Loucy (cell line): ENCODE measurements around the gene CYB561A3.

Experiments used
- H2AFZ ChIP-seq: fragments of 200-600 bp; sonication (generic); 2 replicates; pipeline ENCODE4 v1.6.0; 2016; ENCODE audit warnings: antibody characterized with exemption, mild to moderate bottlenecking, low read length, moderate library complexity
- H3F3A ChIP-seq: fragments of 200-600 bp; 2 replicates; pipeline ENCODE4 v1.6.0; 2016; ENCODE audit warnings: antibody characterized with exemption, low read depth, mild to moderate bottlenecking
- H3K27me3 ChIP-seq: fragments of 200-600 bp; sonication (generic); 2 replicates; pipeline ENCODE4 v1.6.1; 2014; ENCODE audit warnings: low read length, mild to moderate bottlenecking; ENCODE audit not compliant: insufficient read depth, poor library complexity, severe bottlenecking
- H3K36me3 ChIP-seq: fragments of 200-600 bp; sonication (generic); 2 replicates; pipeline ENCODE4 v1.6.1; 2016; ENCODE audit warnings: low read length; ENCODE audit not compliant: insufficient read depth
- H3K4me1 ChIP-seq: fragments of 200-600 bp; sonication (generic); 2 replicates; pipeline ENCODE4 v1.5.1; 2014; ENCODE audit warnings: low read length, mild to moderate bottlenecking; ENCODE audit not compliant: insufficient read depth, poor library complexity, severe bottlenecking
- H3K4me2 ChIP-seq: fragments of 200-600 bp; sonication (generic); 2 replicates; pipeline ENCODE4 v1.6.0; 2014; ENCODE audit warnings: antibody characterized with exemption, low read length, low read depth, mild to moderate bottlenecking; ENCODE audit not compliant: poor library complexity, severe bottlenecking
- H3K4me3 ChIP-seq: fragments of 200-600 bp; sonication (generic); 2 replicates; pipeline ENCODE4 v1.5.1; 2014; ENCODE audit warnings: low read length, mild to moderate bottlenecking, mixed read lengths; ENCODE audit not compliant: poor library complexity, severe bottlenecking
- H3K79me2 ChIP-seq: fragments of 200-600 bp; sonication (generic); 2 replicates; pipeline ENCODE4 v1.6.1; 2014; ENCODE audit warnings: low read length; ENCODE audit not compliant: insufficient read depth
- H3K9ac ChIP-seq: fragments of 200-600 bp; sonication (generic); 2 replicates; pipeline ENCODE4 v1.6.0; 2014; ENCODE audit warnings: mild to moderate bottlenecking, low read depth, low read length, moderate library complexity; ENCODE audit not compliant: poor library complexity, severe bottlenecking
- H3K9me2 ChIP-seq: fragments of 200-600 bp; sonication (generic); replicated peaks from 2 replicates; pipeline ENCODE4 v1.6.1; 2016; ENCODE audit warnings: low read depth, low read length, mixed read lengths
- H3K9me3 ChIP-seq: fragments of 200-600 bp; sonication (generic); 2 replicates; pipeline ENCODE4 v1.6.1; 2014; ENCODE audit warnings: mild to moderate bottlenecking, antibody characterized with exemption, low read length, low read depth; ENCODE audit not compliant: insufficient read depth
- H4K20me1 ChIP-seq: fragments of 200-600 bp; sonication (generic); 2 replicates; pipeline ENCODE4 v1.6.0; 2014; ENCODE audit warnings: antibody characterized with exemption, low read length, mild to moderate bottlenecking; ENCODE audit not compliant: insufficient read depth, poor library complexity, severe bottlenecking
- CTCF ChIP-seq: fragments of 200-600 bp; sonication (generic); conservative IDR thresholded peaks from 2 replicates; pipeline ENCODE4 v1.5.1; 2014; ENCODE audit warnings: mild to moderate bottlenecking, antibody characterized with exemption, low read length
- EZH2phosphoT487 ChIP-seq: fragments of 200-600 bp; IDR thresholded peaks from 2 replicates; pipeline ENCODE4 v1.6.1; 2018; ENCODE audit warnings: antibody characterized with exemption, mild to moderate bottlenecking, moderate library complexity, borderline replicate concordance

The CYB561A3 gene

GRCh38 chr11:61336171-61336935, 25.3 kb downstream of the CYB561A3 start:
- Histone ChIP-seq H3F3A (no peaks in the 10 kb centered on the region), H3K79me2 (peaks cover 39% of the 10 kb centered on the region), H3K4me3 (peak overlapping the region; percentile 50), H3K9ac (peak overlapping the region; percentile 97), H3K27me3 (peaks cover 5% of the 10 kb centered on the region), H3K4me2 (peak overlapping the region; percentile 88), H3K4me1 (peaks cover 39% of the 10 kb centered on the region), H3K36me3 (no peaks in the 10 kb centered on the region), H3K9me2 (no peaks in the 10 kb centered on the region), H2AFZ (peak overlapping the region; percentile 81), H4K20me1 (peaks cover 15% of the 10 kb centered on the region), H3K9me3 (no peaks in the 10 kb centered on the region)
- TF ChIP-seq CTCF = peak; percentile 90
- TF ChIP-seq EZH2phosphoT487 = no peak

- Histone ChIP-seq H3K9me3 (no peaks in the 10 kb centered on the region), H3F3A (no peaks in the 10 kb centered on the region), H3K9ac (peak overlapping the region; percentile 97), H3K4me2 (peak overlapping the region; percentile 88), H3K79me2 (peaks cover 49% of the 10 kb centered on the region), H2AFZ (no peak overlapping the region), H3K9me2 (no peaks in the 10 kb centered on the region), H4K20me1 (peaks cover 25% of the 10 kb centered on the region), H3K27me3 (peaks cover 5% of the 10 kb centered on the region), H3K4me1 (peaks cover 45% of the 10 kb centered on the region), H3K4me3 (peak overlapping the region; percentile 5), H3K36me3 (no peaks in the 10 kb centered on the region)
- no peak for TF ChIP-seq EZH2phosphoT487
- no peak for TF ChIP-seq CTCF
Measured at GRCh38 chr11:61335355-61335710, 26.3 kb downstream of the CYB561A3 start.

- H3F3A ChIP-seq = no peaks in the 10 kb centered on the region
- peaks cover 52% of the 10 kb centered on the region for H3K4me1 ChIP-seq
- H2AFZ ChIP-seq = no peak overlapping the region
- H4K20me1 ChIP-seq = peaks cover 31% of the 10 kb centered on the region
- no peaks in the 10 kb centered on the region for H3K9me3 ChIP-seq
- peak overlapping the region; percentile 90 for H3K4me3 ChIP-seq
- H3K27me3 ChIP-seq = peaks cover 5% of the 10 kb centered on the region
- H3K9ac ChIP-seq = peak overlapping the region; percentile 97
- peak overlapping the region; percentile 88 for H3K4me2 ChIP-seq
- peaks cover 56% of the 10 kb centered on the region for H3K79me2 ChIP-seq
- H3K36me3 ChIP-seq = peaks cover under 1% of the 10 kb centered on the region; the same call in 1 of the 2 replicates
- TF ChIP-seq CTCF (no peak), EZH2phosphoT487 (no peak)
- no peaks in the 10 kb centered on the region for H3K9me2 ChIP-seq
Measured at GRCh38 chr11:61334434-61335354, 27.0 kb downstream of the CYB561A3 start.
